ENCODE measurements around the gene TTC34. TPM values are rescaled to one million over a fixed set of nuclear protein-coding genes. Genes with fewer than 3 reads are reported as not detected.
"Not testable (repeated sequence)": the region's sequence is repeated elsewhere in the genome, so short reads cannot be mapped to it uniquely, and the experiment has no call there.

Gene TTC34
- total RNA-seq, 1 donor, result 0.36 TPM

- Histone ChIP-seq H3K4me3 (ENCODE audit: insufficient read depth, low read length) (no peak overlapping the region), H3K9me3 (ENCODE audit: low read depth, low read length) (peaks cover 3% of the 10 kb centered on the region), H4K20me1 (ENCODE audit: insufficient read depth, low read length) (no peaks in the 10 kb centered on the region), H3K36me3 (ENCODE audit: insufficient read depth, low read length) (no peaks in the 10 kb centered on the region), H3K27me3 (ENCODE audit: insufficient read depth, low read length) (no peaks in the 10 kb centered on the region), H2AFZ (ENCODE audit: low read length) (no peak overlapping the region), H3K79me2 (ENCODE audit: insufficient read depth, low read length) (no peaks in the 10 kb centered on the region), H3K4me1 (ENCODE audit: insufficient read depth, low read length) (no peaks in the 10 kb centered on the region), H3K27ac (ENCODE audit: low read depth, low read length) (no peak overlapping the region), H3K4me2 (ENCODE audit: insufficient read depth, low read length) (no peak overlapping the region)
- peak; percentile 64 for DNase-seq (ENCODE audit: insufficient read length, low spot score, missing footprints)
- TF ChIP-seq CTCF (IDR thresholded peaks at IDR 0.05; ENCODE audit: extremely low read depth, low read depth, low read length), result no peak
These were observed 23.3 kb downstream of the TTC34 start for GRCh38 chr1:2778220-2778592.

- H3K4me2 ChIP-seq (ENCODE audit: insufficient read depth, low read length), result no peak overlapping the region
- H2AFZ ChIP-seq (ENCODE audit: low read length), result no peak overlapping the region
- no peaks in the 10 kb centered on the region for H3K4me1 ChIP-seq (ENCODE audit: insufficient read depth, low read length)
- peak; percentile 74 for DNase-seq (ENCODE audit: insufficient read length, low spot score, missing footprints)
- no peaks in the 10 kb centered on the region for H3K79me2 ChIP-seq (ENCODE audit: insufficient read depth, low read length)
- no peaks in the 10 kb centered on the region for H3K36me3 ChIP-seq (ENCODE audit: insufficient read depth, low read length)
- H3K27ac ChIP-seq (ENCODE audit: low read depth, low read length), result no peak overlapping the region
- peaks cover 3% of the 10 kb centered on the region for H3K9me3 ChIP-seq (ENCODE audit: low read depth, low read length)
- no peaks in the 10 kb centered on the region for H4K20me1 ChIP-seq (ENCODE audit: insufficient read depth, low read length)
- no peak overlapping the region for H3K4me3 ChIP-seq (ENCODE audit: insufficient read depth, low read length)
- TF ChIP-seq CTCF (IDR thresholded peaks at IDR 0.05; ENCODE audit: extremely low read depth, low read depth, low read length), result no peak
- H3K27me3 ChIP-seq (ENCODE audit: insufficient read depth, low read length), result no peaks in the 10 kb centered on the region
These were observed 23.9 kb downstream of the TTC34 start for GRCh38 chr1:2777424-2778219.

GRCh38 chr1:2775333-2775732, 26.2 kb downstream of the TTC34 start:
- H3K4me3 ChIP-seq (ENCODE audit: insufficient read depth, low read length); H3K4me2 ChIP-seq (ENCODE audit: insufficient read depth, low read length); H2AFZ ChIP-seq (ENCODE audit: low read length); H3K9me3 ChIP-seq (ENCODE audit: low read depth, low read length); H3K27me3 ChIP-seq (ENCODE audit: insufficient read depth, low read length); DNase-seq (ENCODE audit: insufficient read length, low spot score, missing footprints); H3K36me3 ChIP-seq (ENCODE audit: insufficient read depth, low read length); H4K20me1 ChIP-seq (ENCODE audit: insufficient read depth, low read length); H3K79me2 ChIP-seq (ENCODE audit: insufficient read depth, low read length); H3K27ac ChIP-seq (ENCODE audit: low read depth, low read length); H3K4me1 ChIP-seq (ENCODE audit: insufficient read depth, low read length): not testable (repeated sequence)

GRCh38 chr1:2768052-2768451, 33.4 kb downstream of the TTC34 start:
- not testable (repeated sequence) for H3K4me3 ChIP-seq (ENCODE audit: insufficient read depth, low read length); H3K79me2 ChIP-seq (ENCODE audit: insufficient read depth, low read length); H3K9me3 ChIP-seq (ENCODE audit: low read depth, low read length); H4K20me1 ChIP-seq (ENCODE audit: insufficient read depth, low read length); DNase-seq (ENCODE audit: insufficient read length, low spot score, missing footprints); H2AFZ ChIP-seq (ENCODE audit: low read length); H3K4me2 ChIP-seq (ENCODE audit: insufficient read depth, low read length); H3K27me3 ChIP-seq (ENCODE audit: insufficient read depth, low read length); H3K36me3 ChIP-seq (ENCODE audit: insufficient read depth, low read length); H3K4me1 ChIP-seq (ENCODE audit: insufficient read depth, low read length); H3K27ac ChIP-seq (ENCODE audit: low read depth, low read length)

- H3K4me2 ChIP-seq (ENCODE audit: insufficient read depth, low read length); H2AFZ ChIP-seq (ENCODE audit: low read length); H3K27me3 ChIP-seq (ENCODE audit: insufficient read depth, low read length); H4K20me1 ChIP-seq (ENCODE audit: insufficient read depth, low read length); H3K27ac ChIP-seq (ENCODE audit: low read depth, low read length); H3K9me3 ChIP-seq (ENCODE audit: low read depth, low read length); H3K4me3 ChIP-seq (ENCODE audit: insufficient read depth, low read length); H3K4me1 ChIP-seq (ENCODE audit: insufficient read depth, low read length); H3K36me3 ChIP-seq (ENCODE audit: insufficient read depth, low read length); DNase-seq (ENCODE audit: insufficient read length, low spot score, missing footprints); H3K79me2 ChIP-seq (ENCODE audit: insufficient read depth, low read length): not testable (repeated sequence)
These were observed 42.1 kb downstream of the TTC34 start for GRCh38 chr1:2759433-2759832.

GRCh38 chr1:2757519-2757918, 44.0 kb downstream of the TTC34 start:
- DNase-seq (ENCODE audit: insufficient read length, low spot score, missing footprints); H3K27me3 ChIP-seq (ENCODE audit: insufficient read depth, low read length); H2AFZ ChIP-seq (ENCODE audit: low read length); H3K4me3 ChIP-seq (ENCODE audit: insufficient read depth, low read length); H3K9me3 ChIP-seq (ENCODE audit: low read depth, low read length); H4K20me1 ChIP-seq (ENCODE audit: insufficient read depth, low read length); H3K27ac ChIP-seq (ENCODE audit: low read depth, low read length); H3K79me2 ChIP-seq (ENCODE audit: insufficient read depth, low read length); H3K4me2 ChIP-seq (ENCODE audit: insufficient read depth, low read length); H3K4me1 ChIP-seq (ENCODE audit: insufficient read depth, low read length); H3K36me3 ChIP-seq (ENCODE audit: insufficient read depth, low read length): not testable (repeated sequence)

GRCh38 chr1:2755426-2755825, 46.1 kb downstream of the TTC34 start:
- H3K4me3 ChIP-seq (ENCODE audit: insufficient read depth, low read length); DNase-seq (ENCODE audit: insufficient read length, low spot score, missing footprints); H3K27ac ChIP-seq (ENCODE audit: low read depth, low read length); H3K36me3 ChIP-seq (ENCODE audit: insufficient read depth, low read length); H3K79me2 ChIP-seq (ENCODE audit: insufficient read depth, low read length); H3K4me1 ChIP-seq (ENCODE audit: insufficient read depth, low read length); H3K4me2 ChIP-seq (ENCODE audit: insufficient read depth, low read length); H4K20me1 ChIP-seq (ENCODE audit: insufficient read depth, low read length); H3K9me3 ChIP-seq (ENCODE audit: low read depth, low read length); H2AFZ ChIP-seq (ENCODE audit: low read length); H3K27me3 ChIP-seq (ENCODE audit: insufficient read depth, low read length): not testable (repeated sequence)

Data from osteoblast (primary cell).